HCEC 1CT (cell line): ENCODE data around the gene PPP1R11.
A peak's percentile ranks its signal among the peaks of the same experiment; 100 is the strongest.
"Not testable (repeated sequence)": the region's sequence is repeated elsewhere in the genome, so short reads cannot be mapped to it uniquely, and the experiment has no call there.

ENCODE experiments used
- DNase-seq: peaks from one replicate; pipeline ENCODE4 v3.0.0-alpha.2; 2017

PPP1R11 gene

GRCh38 chr6:30100154-30100553 is 33.2 kb downstream of the PPP1R11 start:
- DNase-seq: no peak

GRCh38 chr6:30100585-30101443 is 33.8 kb downstream of the PPP1R11 start:
- DNase-seq: no peak

- DNase-seq: peak; percentile 92
Measured at GRCh38 chr6:30101444-30102413, 34.7 kb downstream of the PPP1R11 start.

GRCh38 chr6:30102414-30102969 is 35.5 kb downstream of the PPP1R11 start:
- DNase-seq: peak; percentile 70

- DNase-seq: peak; percentile 84
Measured at GRCh38 chr6:30102970-30103871, 36.2 kb downstream of the PPP1R11 start.

GRCh38 chr6:30103872-30104179 is 36.8 kb downstream of the PPP1R11 start:
- DNase-seq: no peak

GRCh38 chr6:30104661-30105060 is 37.7 kb downstream of the PPP1R11 start:
- DNase-seq: no peak

- no peak for DNase-seq
Measured at GRCh38 chr6:30111266-30111856, 44.4 kb downstream of the PPP1R11 start.

- no peak for DNase-seq
Measured at GRCh38 chr6:30112402-30112994, 45.5 kb downstream of the PPP1R11 start.

GRCh38 chr6:30113003-30113759 is 46.2 kb downstream of the PPP1R11 start, which contains the start of gene TRIM31:
Gene TRIM31 (minus strand): TSS chr6:30113090. CDS start chr6:30112805, 285 bp downstream.
- DNase-seq: no peak

- no peak for DNase-seq
Measured at GRCh38 chr6:30113841-30114240, 46.8 kb downstream of the PPP1R11 start.

- DNase-seq: no peak
Measured at GRCh38 chr6:30116724-30117123, 49.7 kb downstream of the PPP1R11 start.

GRCh38 chr6:30118691-30119090 is 51.7 kb downstream of the PPP1R11 start:
- not testable (repeated sequence) for DNase-seq
